Stimulated activated naive CD8-positive, alpha-beta T cell treated with anti-CD3 and anti-CD28 coated beads, Interleukin-15, amount 100 ng/mL, for 72 hours (primary cell): Measurements from ENCODE around the gene PTGIR.
A peak's percentile ranks its signal among the peaks of the same experiment; 100 is the strongest.

Source experiments
- ATAC-seq: fragments of 150-1000 bp; cut with Tn5 transposase; 2 replicates; pipeline ENCODE4 v1.10.0; 2021; ENCODE audit warnings: mild to moderate bottlenecking, moderate library complexity
- DNase-seq, 2 donors: peaks; one replicate each; pipeline ENCODE4 v3.0.0; 2021 to 2022
- H3K27ac Mint-ChIP-seq, 2 donors: one replicate each; pipeline ENCODE4 v1.8.0; 2022; ENCODE audit warnings: mild to moderate bottlenecking in 2 of 2, mixed read lengths in 2 of 2, moderate library complexity in 2 of 2
- H3K27me3 Mint-ChIP-seq: one replicate; pipeline ENCODE4 v1.8.0; 2022; ENCODE audit warnings: mixed read lengths
- H3K4me1 Mint-ChIP-seq: one replicate; pipeline ENCODE4 v1.8.0; 2022; ENCODE audit warnings: mild to moderate bottlenecking, mixed read lengths
- H3K4me3 Mint-ChIP-seq, 2 donors: one replicate each; pipeline ENCODE4 v1.8.0; 2022; ENCODE audit warnings: mild to moderate bottlenecking in 2 of 2, mixed read lengths in 2 of 2, moderate library complexity in 1 of 2
- H3K9me3 Mint-ChIP-seq, 2 donors: one replicate each; pipeline ENCODE4 v1.8.0; 2022; ENCODE audit warnings: mixed read lengths in 2 of 2

Gene PTGIR

DNA sequence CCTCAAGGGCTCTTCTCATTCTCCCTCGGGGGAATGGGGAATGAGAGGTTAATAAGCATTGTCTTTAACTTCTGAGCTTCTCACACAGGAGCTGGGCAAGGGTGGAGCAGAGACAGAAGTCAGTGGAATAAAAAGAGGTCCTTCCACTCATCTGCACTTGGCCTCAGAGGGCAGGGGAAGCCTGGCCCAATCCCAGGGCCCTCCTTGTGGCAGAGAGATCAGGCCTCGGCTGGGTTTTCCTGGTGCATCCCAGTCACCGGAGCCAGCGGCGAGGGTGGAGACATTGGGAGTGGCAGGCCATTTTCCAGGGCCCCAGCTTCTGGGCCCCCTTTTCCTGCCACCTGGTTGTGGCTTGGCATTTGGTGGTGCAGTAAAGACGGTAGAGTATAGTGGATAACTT is 13.1 kb downstream of the PTGIR start:
- no peaks in the 10 kb centered on the region for H3K27me3 Mint-ChIP-seq

DNA sequence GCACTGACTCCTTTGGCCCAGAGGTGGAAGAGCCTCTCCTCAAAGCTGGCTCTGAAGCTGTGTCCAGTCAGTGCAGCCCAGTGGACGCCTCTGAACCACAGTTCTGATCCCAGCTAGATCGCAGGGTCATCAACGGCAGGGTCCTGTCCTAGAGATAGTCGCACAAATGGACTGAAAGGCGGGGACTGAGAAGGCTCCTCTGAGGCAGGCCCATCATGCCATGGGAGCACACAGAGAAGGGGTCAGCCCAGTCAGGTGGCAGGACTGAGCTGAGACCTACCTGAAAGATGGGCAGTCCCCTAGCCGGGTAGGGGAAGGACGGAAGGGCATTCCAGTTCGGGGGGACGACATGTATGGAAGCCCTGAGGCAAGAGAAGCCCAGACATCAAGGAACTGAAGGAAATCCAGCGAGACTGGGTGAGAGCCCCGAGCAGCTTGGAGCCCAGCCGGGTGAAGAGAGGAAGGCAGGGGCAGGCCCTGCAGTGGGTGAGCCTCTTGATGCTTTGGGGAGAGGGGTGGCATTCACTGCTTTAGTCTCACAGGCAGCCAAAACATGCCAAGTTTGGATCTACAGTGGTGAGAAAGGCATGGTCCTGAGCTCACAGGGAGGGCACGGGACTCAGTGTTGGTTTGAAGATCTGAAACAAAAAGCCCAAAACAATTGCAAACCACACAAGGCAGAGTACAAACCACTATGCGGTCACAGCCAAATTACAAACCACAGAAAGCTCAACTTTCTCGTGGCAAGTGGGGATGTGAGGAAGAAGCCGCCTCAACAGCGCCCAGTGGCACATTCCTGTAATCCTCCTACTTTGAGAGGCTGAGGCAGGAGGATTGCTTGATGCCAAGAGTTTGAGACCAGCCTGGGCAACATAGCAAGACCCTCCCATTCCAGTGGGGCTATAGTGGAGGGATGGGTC is 13.8 kb downstream of the PTGIR start:
- peak in 1 of 2 donors; percentile 50 for DNase-seq
- H3K27me3 Mint-ChIP-seq: no peaks in the 10 kb centered on the region
- H3K27ac Mint-ChIP-seq: peak overlapping the region; percentile 30 to 95
- peak overlapping the region; percentile 39 to 69 for H3K4me3 Mint-ChIP-seq
- peaks cover 91% of the 10 kb centered on the region for H3K4me1 Mint-ChIP-seq
- H3K9me3 Mint-ChIP-seq: no peaks in the 10 kb centered on the region
- peak; percentile 51 for ATAC-seq

More for the DNA sequence above, 13.1 kb downstream of the PTGIR start:
- H3K27ac Mint-ChIP-seq: peak overlapping the region; percentile 30 to 95
- peaks cover 91% of the 10 kb centered on the region for H3K4me1 Mint-ChIP-seq
- DNase-seq (no peak), ATAC-seq (peak; percentile 27)
- H3K4me3 Mint-ChIP-seq: peak overlapping the region; percentile 39 to 69
- H3K9me3 Mint-ChIP-seq: no peaks in the 10 kb centered on the region

DNA sequence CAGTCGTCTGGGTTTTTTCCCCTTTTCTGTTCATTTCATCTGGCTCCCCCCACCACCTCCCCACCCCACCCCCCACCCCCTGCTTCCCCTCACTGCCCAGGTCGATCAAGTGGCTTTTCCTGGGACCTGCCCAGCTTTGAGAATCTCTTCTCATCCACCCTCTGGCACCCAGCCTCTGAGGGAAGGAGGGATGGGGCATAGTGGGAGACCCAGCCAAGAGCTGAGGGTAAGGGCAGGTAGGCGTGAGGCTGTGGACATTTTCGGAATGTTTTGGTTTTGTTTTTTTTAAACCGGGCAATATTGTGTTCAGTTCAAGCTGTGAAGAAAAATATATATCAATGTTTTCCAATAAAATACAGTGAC is 14.5 kb downstream of the PTGIR start:
- ATAC-seq (no peak), DNase-seq (no peak)
- Mint-ChIP-seq H3K4me1 (peaks cover 91% of the 10 kb centered on the region), H3K4me3 (no peak overlapping the region), H3K27me3 (no peaks in the 10 kb centered on the region), H3K9me3 (no peaks in the 10 kb centered on the region), H3K27ac (peak overlapping the region in 1 of 2 donors; percentile 95)

DNA sequence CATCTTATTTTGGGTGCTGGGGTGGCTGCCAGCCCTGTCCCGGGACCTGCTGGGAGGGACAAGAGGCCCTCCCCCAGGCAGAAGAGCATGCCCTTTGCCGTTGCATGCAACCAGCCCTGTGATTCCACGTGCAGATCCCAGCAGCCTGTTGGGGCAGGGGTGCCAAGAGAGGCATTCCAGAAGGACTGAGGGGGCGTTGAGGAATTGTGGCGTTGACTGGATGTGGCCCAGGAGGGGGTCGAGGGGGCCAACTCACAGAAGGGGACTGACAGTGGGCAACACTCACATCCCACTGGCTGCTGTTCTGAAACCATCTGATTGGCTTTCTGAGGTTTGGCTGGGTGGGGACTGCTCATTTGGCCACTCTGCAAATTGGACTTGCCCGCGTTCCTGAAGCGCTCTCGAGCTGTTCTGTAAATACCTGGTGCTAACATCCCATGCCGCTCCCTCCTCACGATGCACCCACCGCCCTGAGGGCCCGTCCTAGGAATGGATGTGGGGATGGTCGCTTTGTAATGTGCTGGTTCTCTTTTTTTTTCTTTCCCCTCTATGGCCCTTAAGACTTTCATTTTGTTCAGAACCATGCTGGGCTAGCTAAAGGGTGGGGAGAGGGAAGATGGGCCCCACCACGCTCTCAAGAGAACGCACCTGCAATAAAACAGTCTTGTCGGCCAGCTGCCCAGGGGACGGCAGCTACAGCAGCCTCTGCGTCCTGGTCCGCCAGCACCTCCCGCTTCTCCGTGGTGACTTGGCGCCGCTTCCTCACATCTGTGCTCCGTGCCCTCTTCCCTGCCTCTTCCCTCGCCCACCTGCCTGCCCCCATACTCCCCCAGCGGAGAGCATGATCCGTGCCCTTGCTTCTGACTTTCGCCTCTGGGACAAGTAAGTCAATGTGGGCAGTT is 15.1 kb downstream of the PTGIR start:
- Mint-ChIP-seq H3K4me3 (no peak overlapping the region), H3K4me1 (peaks cover 94% of the 10 kb centered on the region), H3K27ac (no peak overlapping the region), H3K9me3 (no peaks in the 10 kb centered on the region), H3K27me3 (no peaks in the 10 kb centered on the region)
- no peak for DNase-seq
- no peak for ATAC-seq

DNA sequence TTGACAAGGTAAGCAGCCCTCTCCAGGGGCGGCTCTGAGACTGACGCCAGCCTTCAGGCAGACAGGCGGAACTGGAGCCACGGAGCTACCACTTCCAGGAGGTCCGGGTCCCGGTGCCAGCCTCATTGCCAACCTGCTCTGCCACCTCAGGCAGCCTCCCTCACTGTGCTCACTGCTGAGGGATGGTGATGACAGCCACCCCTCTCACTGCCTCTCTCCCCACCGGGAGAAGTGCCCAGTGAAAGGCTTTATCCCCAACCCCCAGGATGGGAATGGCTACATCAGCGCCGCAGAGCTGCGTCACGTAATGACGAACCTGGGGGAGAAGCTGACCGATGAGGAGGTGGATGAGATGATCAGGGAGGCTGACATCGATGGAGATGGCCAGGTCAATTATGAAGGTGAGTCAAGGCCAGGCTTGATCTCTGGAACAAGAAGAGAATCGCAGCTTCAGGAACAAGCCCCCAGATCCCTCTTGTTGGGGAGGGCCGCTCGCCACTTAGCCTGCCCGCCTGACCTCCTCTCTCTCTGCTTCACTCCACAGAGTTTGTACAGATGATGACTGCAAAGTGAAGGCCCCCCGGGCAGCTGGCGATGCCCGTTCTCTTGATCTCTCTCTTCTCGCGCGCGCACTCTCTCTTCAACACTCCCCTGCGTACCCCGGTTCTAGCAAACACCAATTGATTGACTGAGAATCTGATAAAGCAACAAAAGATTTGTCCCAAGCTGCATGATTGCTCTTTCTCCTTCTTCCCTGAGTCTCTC is 16.1 kb downstream of the PTGIR start:
- H3K9me3 Mint-ChIP-seq: no peaks in the 10 kb centered on the region
- ATAC-seq (no peak), DNase-seq (no peak)
- no peak overlapping the region for H3K4me3 Mint-ChIP-seq
- H3K27ac Mint-ChIP-seq: no peak overlapping the region
- no peaks in the 10 kb centered on the region for H3K27me3 Mint-ChIP-seq
- H3K4me1 Mint-ChIP-seq: peaks cover 94% of the 10 kb centered on the region

DNA sequence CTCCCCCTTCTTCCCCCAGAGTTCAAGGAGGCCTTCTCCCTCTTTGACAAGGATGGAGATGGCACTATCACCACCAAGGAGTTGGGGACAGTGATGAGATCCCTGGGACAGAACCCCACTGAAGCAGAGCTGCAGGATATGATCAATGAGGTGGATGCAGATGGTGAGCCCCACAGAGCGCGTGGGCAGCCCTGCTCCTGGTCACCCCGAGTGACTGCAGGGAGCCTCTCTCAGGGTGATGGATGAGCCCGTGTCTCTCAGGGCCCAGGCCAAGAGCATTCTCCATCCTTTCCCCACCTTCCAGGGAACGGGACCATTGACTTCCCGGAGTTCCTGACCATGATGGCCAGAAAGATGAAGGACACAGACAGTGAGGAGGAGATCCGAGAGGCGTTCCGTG is 16.7 kb downstream of the PTGIR start:
- DNase-seq (peak in 1 of 2 donors; percentile 10), ATAC-seq (no peak)
- H3K27me3 Mint-ChIP-seq: no peaks in the 10 kb centered on the region
- H3K4me3 Mint-ChIP-seq: no peak overlapping the region
- no peaks in the 10 kb centered on the region for H3K9me3 Mint-ChIP-seq
- H3K27ac Mint-ChIP-seq: no peak overlapping the region
- peaks cover 94% of the 10 kb centered on the region for H3K4me1 Mint-ChIP-seq

DNA sequence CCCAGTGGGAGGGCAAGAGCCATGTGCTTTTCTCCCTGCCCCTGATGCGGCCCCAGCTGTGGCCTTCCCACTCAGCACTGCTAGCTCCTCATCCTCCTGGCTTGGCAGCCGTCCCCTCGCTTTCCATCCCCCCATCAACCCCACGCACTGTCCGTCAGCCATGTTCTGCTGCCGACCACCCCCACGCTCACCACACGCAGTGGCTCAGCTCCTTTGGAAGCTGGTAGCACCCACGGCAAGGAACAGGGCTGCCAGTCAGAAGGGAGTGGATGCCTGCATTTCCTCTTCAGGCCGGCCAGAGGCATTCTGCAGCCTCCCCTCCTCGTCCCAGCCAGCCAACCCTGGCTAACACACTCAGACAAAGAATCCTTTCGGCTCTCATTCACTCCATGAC is 17.4 kb downstream of the PTGIR start:
- no peak overlapping the region for H3K4me3 Mint-ChIP-seq
- no peak for DNase-seq
- peak overlapping the region; percentile 14 to 22 for H3K27ac Mint-ChIP-seq
- no peak for ATAC-seq
- H3K4me1 Mint-ChIP-seq: peaks cover 97% of the 10 kb centered on the region
- H3K9me3 Mint-ChIP-seq: no peaks in the 10 kb centered on the region
- H3K27me3 Mint-ChIP-seq: no peaks in the 10 kb centered on the region

DNA sequence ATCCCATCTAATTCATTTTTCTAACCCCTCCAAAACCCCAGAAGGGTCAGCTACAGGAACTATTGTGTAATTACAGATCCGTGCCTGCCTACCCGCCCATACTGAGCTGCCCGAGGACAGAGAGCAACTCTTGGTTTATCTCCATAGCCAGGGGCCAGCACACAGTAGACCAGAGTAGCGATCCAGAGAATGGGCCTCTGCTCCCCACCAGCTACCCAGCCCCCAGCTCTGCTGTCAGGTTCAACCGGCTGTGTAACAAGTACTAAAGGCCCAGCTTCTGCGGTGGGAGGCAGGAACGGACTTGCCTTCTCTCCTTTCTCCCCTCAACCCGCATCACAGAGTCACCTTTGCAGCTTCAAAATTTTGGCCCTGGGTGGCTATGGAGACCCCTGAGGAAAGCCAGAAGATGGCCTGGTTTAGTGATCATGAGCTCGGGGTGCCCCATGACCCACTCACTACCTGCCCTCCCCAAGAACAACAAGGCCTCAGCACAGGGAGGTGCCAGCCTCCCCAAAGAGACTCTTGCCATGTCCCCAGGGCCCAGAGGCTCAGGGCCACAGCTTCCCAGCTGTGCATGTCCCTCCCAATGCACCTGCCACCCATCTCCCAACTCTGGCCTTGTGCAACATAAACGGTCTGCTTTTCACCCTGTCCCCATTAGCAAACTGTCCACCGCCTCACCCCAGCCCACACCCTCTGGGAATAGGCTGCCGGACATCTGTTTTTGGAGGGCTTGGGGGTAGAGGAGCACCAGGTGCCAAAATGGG is 18.0 kb downstream of the PTGIR start:
- H3K27me3 Mint-ChIP-seq: no peaks in the 10 kb centered on the region
- H3K4me1 Mint-ChIP-seq: peaks cover 97% of the 10 kb centered on the region
- no peak for ATAC-seq
- no peak overlapping the region for H3K4me3 Mint-ChIP-seq
- no peaks in the 10 kb centered on the region for H3K9me3 Mint-ChIP-seq
- DNase-seq: no peak
- peak overlapping the region in 1 of 2 donors; percentile 14 for H3K27ac Mint-ChIP-seq

DNA sequence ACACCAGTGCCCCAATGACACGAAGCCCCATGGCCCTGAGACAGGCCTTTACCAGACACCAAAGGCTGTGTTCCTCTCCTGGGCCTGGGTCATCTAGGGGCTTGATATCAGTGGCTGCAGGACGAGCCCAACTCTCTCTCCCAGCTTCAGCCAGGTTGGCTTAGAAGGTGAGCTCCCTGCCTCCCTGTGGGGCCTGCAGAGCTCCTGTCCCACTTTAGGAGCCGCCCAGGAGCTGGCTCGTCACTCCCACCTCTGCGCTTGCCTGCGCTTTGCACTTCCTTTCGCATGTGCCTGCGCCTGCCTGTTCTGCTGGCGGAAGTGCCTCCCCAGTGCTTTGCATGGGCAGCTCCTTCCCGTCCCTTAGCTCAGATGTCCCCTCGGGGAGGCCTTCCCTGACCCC is 18.9 kb downstream of the PTGIR start:
- ATAC-seq: no peak
- H3K9me3 Mint-ChIP-seq: no peaks in the 10 kb centered on the region
- DNase-seq: no peak
- no peak overlapping the region for H3K27ac Mint-ChIP-seq
- peaks cover 89% of the 10 kb centered on the region for H3K4me1 Mint-ChIP-seq
- no peaks in the 10 kb centered on the region for H3K27me3 Mint-ChIP-seq
- no peak overlapping the region for H3K4me3 Mint-ChIP-seq

DNA sequence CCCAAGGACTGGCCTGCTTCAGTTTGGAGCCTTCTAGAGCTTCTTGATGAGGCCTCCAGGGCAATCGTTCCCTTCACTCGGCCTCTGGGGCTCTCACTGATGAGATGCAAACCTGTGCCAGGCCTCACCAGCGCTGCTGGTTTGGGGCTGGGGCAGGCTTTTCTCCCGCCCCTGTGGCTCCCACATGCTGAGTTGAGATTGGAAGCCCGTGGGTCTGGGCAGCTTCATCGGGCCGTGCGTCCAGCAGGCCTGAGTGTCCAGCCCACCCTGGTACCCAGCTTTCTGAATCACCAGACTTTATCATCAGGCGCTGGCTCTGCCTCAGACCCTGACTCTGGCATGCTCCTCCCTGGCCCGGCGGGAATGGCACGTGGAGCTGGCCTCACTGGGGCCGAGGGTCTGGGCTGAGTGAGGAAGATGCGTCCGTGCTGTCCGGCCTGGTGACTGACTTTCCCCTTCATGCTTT is 19.5 kb downstream of the PTGIR start:
- H3K4me1 Mint-ChIP-seq: peaks cover 85% of the 10 kb centered on the region
- no peaks in the 10 kb centered on the region for H3K9me3 Mint-ChIP-seq
- DNase-seq (no peak), ATAC-seq (no peak)
- peak overlapping the region in 1 of 2 donors; percentile 42 for H3K27ac Mint-ChIP-seq
- H3K4me3 Mint-ChIP-seq: no peak overlapping the region
- no peaks in the 10 kb centered on the region for H3K27me3 Mint-ChIP-seq

DNA sequence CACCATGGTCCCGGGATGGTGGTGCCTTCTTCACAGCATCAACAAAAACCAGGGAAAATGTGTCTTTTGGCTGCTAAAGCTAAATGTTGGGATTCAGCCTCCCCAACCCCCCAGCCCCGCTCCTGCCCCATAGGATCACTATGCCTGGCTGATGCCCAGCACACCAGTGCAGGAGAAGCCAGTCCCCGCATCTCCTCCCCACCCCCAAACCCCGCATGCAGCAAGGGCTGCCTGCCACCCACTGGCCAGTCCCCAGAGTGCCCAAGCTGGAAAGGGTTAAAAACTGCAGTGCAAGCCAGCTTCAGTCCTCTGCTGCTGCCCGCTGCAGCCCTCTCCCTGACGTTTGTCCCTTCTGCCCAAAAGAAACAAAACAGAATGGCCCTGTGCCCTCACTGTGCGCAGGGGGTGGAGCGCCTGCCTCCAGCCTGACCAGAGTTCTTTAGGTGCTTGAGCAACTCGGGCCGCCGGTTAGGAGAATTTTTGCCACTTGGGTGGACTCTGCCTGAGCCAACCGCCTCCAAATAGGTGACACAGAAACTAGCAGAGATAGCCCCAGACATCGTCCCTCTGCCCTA is 20.0 kb downstream of the PTGIR start:
- Mint-ChIP-seq H3K9me3 (peaks cover 0 to 2% of the 10 kb centered on the region in 2 donors), H3K27me3 (no peaks in the 10 kb centered on the region), H3K4me3 (no peak overlapping the region), H3K27ac (peak overlapping the region in 1 of 2 donors; percentile 42), H3K4me1 (peaks cover 85% of the 10 kb centered on the region)
- no peak for ATAC-seq
- DNase-seq: no peak

DNA sequence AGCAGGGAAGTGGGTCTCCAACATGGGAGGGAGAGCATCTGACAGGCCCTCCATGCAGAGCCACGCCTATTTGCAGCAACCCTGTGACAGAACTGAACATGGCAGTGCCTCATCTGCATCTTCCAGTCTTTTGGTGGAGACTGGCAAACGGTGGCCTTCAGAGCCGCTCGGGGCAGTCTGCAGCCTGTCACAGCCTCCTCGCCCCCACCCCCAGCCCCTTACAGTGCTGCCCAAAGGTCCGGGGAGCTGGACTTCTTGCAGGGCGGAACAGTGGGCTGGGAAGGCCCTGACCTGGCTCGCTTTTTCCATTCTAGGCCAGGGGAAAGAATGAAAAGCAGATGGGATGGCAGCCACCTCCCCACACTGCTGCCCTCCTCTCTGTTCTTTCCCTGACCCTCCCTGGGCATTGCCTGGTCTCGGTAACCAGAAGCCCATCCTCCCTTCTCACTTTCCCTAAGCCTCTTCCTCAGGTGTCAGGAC is 21.1 kb downstream of the PTGIR start:
- peaks cover 78% of the 10 kb centered on the region for H3K4me1 Mint-ChIP-seq
- DNase-seq: no peak
- peak overlapping the region in 1 of 2 donors; percentile 96 for H3K27ac Mint-ChIP-seq
- H3K27me3 Mint-ChIP-seq: no peaks in the 10 kb centered on the region
- peaks cover 4 to 6% of the 10 kb centered on the region in 2 donors for H3K9me3 Mint-ChIP-seq
- H3K4me3 Mint-ChIP-seq: peak overlapping the region; percentile 99 to 100
- ATAC-seq: no peak

DNA sequence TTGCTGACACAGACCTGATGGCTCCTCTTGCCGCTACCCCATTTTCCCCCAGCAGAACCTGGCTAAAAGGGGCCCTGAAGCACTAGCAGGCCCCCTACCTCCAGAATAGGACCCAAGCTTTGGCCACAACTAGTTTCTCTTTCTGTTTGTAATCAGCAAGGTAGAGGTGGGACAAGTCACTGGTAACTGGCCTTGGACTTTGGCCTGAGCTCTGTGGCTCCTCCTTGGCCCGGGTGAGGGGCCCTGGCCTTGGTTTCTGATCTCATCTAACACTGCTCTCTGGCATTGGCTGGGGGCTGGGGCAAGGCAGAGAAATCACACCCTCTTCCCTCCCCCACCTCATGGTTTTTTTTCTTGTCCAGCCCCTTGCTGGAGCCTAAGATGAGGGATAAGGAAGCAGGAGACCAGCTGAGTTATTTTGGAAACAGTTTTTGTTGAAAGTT is 21.7 kb downstream of the PTGIR start:
- no peak for DNase-seq
- H3K4me1 Mint-ChIP-seq: peaks cover 75% of the 10 kb centered on the region
- no peak for ATAC-seq
- no peaks in the 10 kb centered on the region for H3K27me3 Mint-ChIP-seq
- peak overlapping the region; percentile 99 to 100 for H3K4me3 Mint-ChIP-seq
- H3K27ac Mint-ChIP-seq: peak overlapping the region; percentile 47 to 96
- H3K9me3 Mint-ChIP-seq: peaks cover 9 to 12% of the 10 kb centered on the region in 2 donors
